ENCODE measurements around the gene TASP1.

- TF ChIP-seq CTCF (IDR thresholded peaks at IDR 0.05) (no peak), ZFX (IDR thresholded peaks at IDR 0.05; ENCODE audit: borderline replicate concordance) (no peak)
These were observed 52.6 kb downstream of the TASP1 start for GRCh38 chr20:13586133-13586532.
